ENCODE data around the gene APOL4. TPM values are rescaled to one million over a fixed set of nuclear protein-coding genes. Genes with fewer than 3 reads are reported as not detected.
A peak's percentile ranks its signal among the peaks of the same experiment; 100 is the strongest.

Gene APOL4
- total and polyA plus RNA-seq, 2 of the 4 experiments (the other 2 are of a cell fraction), result 0.07 TPM; not detected in 1

DNA sequence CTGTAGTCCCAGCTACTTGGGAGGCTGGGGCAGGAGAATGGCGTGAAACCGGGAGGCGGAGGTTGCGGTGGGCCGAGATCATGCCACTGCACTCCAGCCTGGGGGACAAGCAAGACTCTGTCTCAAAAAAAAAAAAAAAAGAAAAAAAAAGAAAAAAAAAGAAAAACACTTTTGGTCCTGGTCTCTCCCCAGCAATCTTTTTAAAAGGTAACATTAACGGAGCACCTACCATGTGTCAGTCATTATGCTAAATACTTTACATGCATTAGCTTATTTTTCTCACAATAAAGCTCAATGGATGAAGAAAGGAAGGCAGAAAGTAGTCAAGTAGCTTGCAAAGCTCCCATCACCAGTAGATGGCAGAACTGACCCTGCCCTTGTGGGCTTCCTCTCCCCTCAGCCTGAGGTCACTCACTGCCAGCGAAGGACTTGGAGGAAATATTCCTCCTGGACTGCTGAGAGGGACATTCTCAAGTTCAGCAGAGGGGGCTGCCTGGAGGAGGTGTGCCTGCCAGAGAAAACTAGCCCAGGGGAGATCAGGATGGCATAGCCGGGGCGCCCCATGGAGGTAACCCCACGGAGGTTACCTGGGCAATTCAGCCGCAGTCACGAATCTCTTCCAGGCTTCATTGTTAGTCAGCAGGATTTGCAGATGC, 56.6 kb downstream of the APOL4 start (continued):
- TF ChIP-seq RAD21 (IDR thresholded peaks at IDR 0.05; ENCODE audit: low read length), result peak; percentile 90

DNA sequence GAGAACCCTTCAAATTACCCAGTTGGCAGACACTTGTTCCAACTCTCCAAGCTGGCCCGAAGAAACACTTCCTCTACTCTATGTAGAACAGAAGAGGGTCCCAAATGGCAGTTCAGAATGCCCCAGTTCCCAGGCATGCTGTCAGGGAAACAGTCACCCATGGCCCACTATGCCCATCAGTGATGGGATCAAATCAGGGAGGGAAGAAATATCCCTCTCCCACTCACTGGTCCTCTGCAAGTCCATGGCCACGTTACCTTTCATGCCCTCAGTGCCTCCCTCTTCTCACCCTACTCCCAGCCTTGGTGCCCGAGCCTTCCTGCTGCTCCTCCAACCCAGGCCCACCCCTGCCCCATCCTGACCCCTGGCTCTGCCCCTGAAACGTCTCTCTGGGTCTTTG, 57.7 kb downstream of the APOL4 start:
- no peak for ATAC-seq (ENCODE audit: low read depth)

More for the DNA sequence above, 57.7 kb downstream of the APOL4 start:
- no peak overlapping the region for H2AK9ac ChIP-seq (replicated peaks; ENCODE audit: low read depth, low read length, poor library complexity)
- no peak overlapping the region for H3K4ac ChIP-seq (ENCODE audit: low read depth, low read length)
- no peak for DNase-seq
- no peak overlapping the region for H4K5ac ChIP-seq (ENCODE audit: low read depth, low read length)
- no peak overlapping the region for H3K4me3 ChIP-seq (ENCODE audit: insufficient read depth, low read depth, low read length)
- peaks cover 10% of the 10 kb centered on the region for H3K27me3 ChIP-seq (ENCODE audit: control insufficient read depth, insufficient read depth, low read length)
- no TSS peak for BruUV-seq (replicated peaks)
- no peak overlapping the region for H3K9ac ChIP-seq (ENCODE audit: low read depth, low read length)
- H2AK5ac ChIP-seq (ENCODE audit: low read depth, low read length), result no peak overlapping the region
- in situ Hi-C loops (cut with MboI; ENCODE audit: low sequenced_read_pairs) (loop anchor here (5.0 kb wide), 2 partner anchors 38 to 343 kb away; no protein-coding TSS in a partner anchor), intact Hi-C loops (cut with micrococcal nuclease) (loop anchor here (2.0 kb wide), 1 partner anchor 343 kb away; no protein-coding TSS in a partner anchor), dilution Hi-C loops (cut with HindIII; ENCODE audit: low sequenced_read_pairs, unreplicated experiment) (no loop called here)
- H2BK15ac ChIP-seq (ENCODE audit: low read depth, low read length), result no peak overlapping the region
- H4K91ac ChIP-seq (ENCODE audit: insufficient read depth, low read depth, low read length), result no peak overlapping the region
- no peaks in the 10 kb centered on the region for H3K9me3 ChIP-seq (ENCODE audit: control insufficient read depth, insufficient read depth, low read length)
- H3K27ac ChIP-seq (ENCODE audit: insufficient read depth, low read length), result no peak overlapping the region
- no peak overlapping the region for H2BK120ac ChIP-seq (ENCODE audit: low read depth, low read length)
- WGBS, 2 experiments (ENCODE audit: extremely low coverage in 2 of 2, insufficient read length in 1 of 2), result 0% methylated on average over 1 of the region's 4 CpGs; no CpG with 5 or more reads in 1 of the 2 experiments
- H2BK5ac ChIP-seq (ENCODE audit: low read depth, low read length, poor library complexity, severe bottlenecking), result no peak overlapping the region
- no peak overlapping the region for H3K56ac ChIP-seq (ENCODE audit: extremely low read depth, insufficient read depth, low read length)
- H3K18ac ChIP-seq (ENCODE audit: low read depth, low read length), result no peak overlapping the region
- H3K36me3 ChIP-seq (ENCODE audit: control insufficient read depth, insufficient read depth, low read length), result no peaks in the 10 kb centered on the region
- no peak overlapping the region for H4K8ac ChIP-seq (ENCODE audit: low read depth in 2 of 2, low read length in 2 of 2)
- no peaks in the 10 kb centered on the region for H4K20me1 ChIP-seq (ENCODE audit: insufficient read depth, low read length)
- H2AFZ ChIP-seq (replicated peaks; ENCODE audit: low read length, poor library complexity), result no peak overlapping the region
- H3K23ac ChIP-seq (ENCODE audit: low read depth, low read length), result no peak overlapping the region
- H3K9me1 ChIP-seq (ENCODE audit: insufficient read depth, low read length), result no peaks in the 10 kb centered on the region
- no peak overlapping the region for H3K4me2 ChIP-seq (ENCODE audit: low read depth, low read length)
- no peak overlapping the region for H3K14ac ChIP-seq (replicated peaks; ENCODE audit: low read depth, low read length)
- ChIA-PET CTCF (no interaction called here), POLR2A (ENCODE audit: unreplicated experiment) (no interaction called here)
- no peaks in the 10 kb centered on the region for H3K79me1 ChIP-seq (ENCODE audit: low read depth in 1 of 2, low read length in 2 of 2)
- TF ChIP-seq RAD21 (IDR thresholded peaks at IDR 0.05; ENCODE audit: low read length), result no peak
- no peak for TF ChIP-seq CEBPB (IDR thresholded peaks at IDR 0.05; ENCODE audit: low read depth, low read length)
- TF ChIP-seq, protein P1, sequence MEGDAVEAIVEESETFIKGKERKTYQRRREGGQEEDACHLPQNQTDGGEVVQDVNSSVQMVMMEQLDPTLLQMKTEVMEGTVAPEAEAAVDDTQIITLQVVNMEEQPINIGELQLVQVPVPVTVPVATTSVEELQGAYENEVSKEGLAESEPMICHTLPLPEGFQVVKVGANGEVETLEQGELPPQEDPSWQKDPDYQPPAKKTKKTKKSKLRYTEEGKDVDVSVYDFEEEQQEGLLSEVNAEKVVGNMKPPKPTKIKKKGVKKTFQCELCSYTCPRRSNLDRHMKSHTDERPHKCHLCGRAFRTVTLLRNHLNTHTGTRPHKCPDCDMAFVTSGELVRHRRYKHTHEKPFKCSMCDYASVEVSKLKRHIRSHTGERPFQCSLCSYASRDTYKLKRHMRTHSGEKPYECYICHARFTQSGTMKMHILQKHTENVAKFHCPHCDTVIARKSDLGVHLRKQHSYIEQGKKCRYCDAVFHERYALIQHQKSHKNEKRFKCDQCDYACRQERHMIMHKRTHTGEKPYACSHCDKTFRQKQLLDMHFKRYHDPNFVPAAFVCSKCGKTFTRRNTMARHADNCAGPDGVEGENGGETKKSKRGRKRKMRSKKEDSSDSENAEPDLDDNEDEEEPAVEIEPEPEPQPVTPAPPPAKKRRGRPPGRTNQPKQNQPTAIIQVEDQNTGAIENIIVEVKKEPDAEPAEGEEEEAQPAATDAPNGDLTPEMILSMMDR (conservative IDR thresholded peaks at IDR 0.05; ENCODE audit: low read depth, low read length), result no peak
- TF ChIP-seq SMC3 (IDR thresholded peaks at IDR 0.05; ENCODE audit: low read depth, low read length), result no peak
- H3K4me1 ChIP-seq (ENCODE audit: control insufficient read depth, insufficient read depth, low read length), result no peaks in the 10 kb centered on the region
- H2BK20ac ChIP-seq (ENCODE audit: low read depth, low read length), result no peak overlapping the region
